Activated CD8-positive, alpha-beta T cell treated with anti-CD3 and anti-CD28 coated beads for 36 hours (primary cell): ENCODE measurements around the gene USH1G. TPM values are rescaled to one million over a fixed set of nuclear protein-coding genes. Genes with fewer than 3 reads are reported as not detected.

Experiments
- ATAC-seq: fragments of 200-7000 bp; cut with Tn5 transposase; one replicate; pipeline ENCODE4 v1.10.0; 2021; ENCODE audit warnings: mild to moderate bottlenecking, moderate library complexity
- CTCF ChIA-PET: fragments of 350-600 bp; sonication (Branson Sonifier 250); formaldehyde crosslinking; loops from one replicate; lab custom pipeline; 2021; ENCODE audit warnings: antibody characterized with exemption; lab: Charles Lee
- POLR2A ChIA-PET: fragments of 350-600 bp; sonication (Branson Sonifier 250); formaldehyde crosslinking; loops from one replicate; lab custom pipeline; 2021; ENCODE audit warnings: antibody characterized with exemption; lab: Charles Lee
- DNase-seq: peaks from one replicate; pipeline ENCODE4 v3.0.0-alpha.2; 2020
- H3K27ac Mint-ChIP-seq: one replicate; pipeline ENCODE4 v1.8.0; 2021; ENCODE audit warnings: mild to moderate bottlenecking, mixed read lengths
- H3K27me3 Mint-ChIP-seq: one replicate; pipeline ENCODE4 v1.8.0; 2021; ENCODE audit warnings: mixed read lengths
- H3K36me3 Mint-ChIP-seq: one replicate; pipeline ENCODE4 v1.8.0; 2021; ENCODE audit warnings: low read depth, mixed read lengths
- H3K4me1 Mint-ChIP-seq: one replicate; pipeline ENCODE4 v1.8.0; 2021; ENCODE audit warnings: low read depth, mixed read lengths
- H3K4me3 Mint-ChIP-seq: one replicate; pipeline ENCODE4 v1.8.0; 2021; ENCODE audit warnings: mild to moderate bottlenecking, moderate library complexity, mixed read lengths
- H3K9me3 Mint-ChIP-seq: one replicate; pipeline ENCODE4 v1.8.0; 2021; ENCODE audit warnings: mixed read lengths
- CTCF ChIP-seq: fragments of 200-600 bp; IDR thresholded peaks from one replicate; pipeline ENCODE4 v1.8.0; 2022; ENCODE audit warnings: antibody characterized with exemption, mild to moderate bottlenecking
- intact Hi-C: fragments of 100-400 bp; cut with micrococcal nuclease; formaldehyde crosslinking; loops from one replicate; pipeline ENCODE4 v1.10.0; 2022
- total RNA-seq, 2 experiments: library from RNA; stranded (reverse); gene quantifications; one replicate each; pipeline ENCODE4 v1.2.3, GENCODE V29; 2021

Gene USH1G
- total RNA-seq, 2 experiments from 2014 or later = not detected

- peak; percentile 76 for DNase-seq
- Mint-ChIP-seq H3K27me3 (peaks cover 39% of the 10 kb centered on the region), H3K9me3 (no peaks in the 10 kb centered on the region), H3K36me3 (no peaks in the 10 kb centered on the region), H3K4me1 (peaks cover 10% of the 10 kb centered on the region), H3K4me3 (no peak overlapping the region), H3K27ac (no peak overlapping the region)
- intact Hi-C loops = loop anchor here (5.0 kb wide), 1 partner anchor 34 kb away; no protein-coding TSS in a partner anchor
- peak; percentile 77 for ATAC-seq
- POLR2A ChIA-PET = interaction anchor here (0.8 to 1.5 kb wide), 3 partner anchors 10 to 51 kb away, joined by 3 to 4 read pairs (median 3); partner anchors contain the start of gene FDXR
- TF ChIP-seq CTCF = peak; percentile 99
- CTCF ChIA-PET = interaction anchor here (0.7 to 9.3 kb wide), 16 partner anchors 10 to 279 kb away, joined by 3 to 73 read pairs (median 4); partner anchors contain the start of genes FADS6 and MRPL58
Measured at GRCh38 chr17:74923538-74924249, 639 bp upstream of the USH1G start.

DNA sequence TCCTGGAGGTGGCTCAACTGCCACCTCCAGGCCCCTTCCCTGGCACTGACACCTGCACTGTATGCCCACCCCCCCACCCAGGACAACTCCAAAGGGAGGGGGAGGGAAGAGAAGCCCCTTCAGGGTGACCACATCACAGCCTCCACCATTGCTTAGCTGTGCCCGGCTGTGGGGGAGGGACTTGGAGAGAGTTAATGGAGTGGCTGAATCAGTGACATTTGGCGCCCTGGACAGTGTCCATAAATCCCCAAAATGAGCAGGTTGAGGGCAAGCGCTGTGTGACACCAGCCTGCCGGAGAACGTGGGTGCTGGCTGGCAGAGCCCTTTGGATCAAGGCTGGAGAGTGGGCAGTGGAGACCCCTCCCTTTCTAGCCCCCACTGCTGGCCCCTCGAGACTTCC is 883 bp downstream of the USH1G start:
- no peak overlapping the region for H3K4me3 Mint-ChIP-seq
- intact Hi-C loops = loop anchor here (5.0 kb wide), 1 partner anchor 35 kb away; no protein-coding TSS in a partner anchor
- H3K36me3 Mint-ChIP-seq = no peaks in the 10 kb centered on the region
- TF ChIP-seq CTCF = no peak
- ChIA-PET CTCF (interaction anchor here (1.9 to 9.3 kb wide), 5 partner anchors 8 to 90 kb away, joined by 6 to 73 read pairs (median 13); partner anchors contain the start of gene MRPL58), POLR2A (no interaction called here)
- H3K9me3 Mint-ChIP-seq = no peaks in the 10 kb centered on the region
- no peak overlapping the region for H3K27ac Mint-ChIP-seq
- H3K27me3 Mint-ChIP-seq = peaks cover 42% of the 10 kb centered on the region
- no peak for DNase-seq
- ATAC-seq = no peak
- H3K4me1 Mint-ChIP-seq = peaks cover 10% of the 10 kb centered on the region

DNA sequence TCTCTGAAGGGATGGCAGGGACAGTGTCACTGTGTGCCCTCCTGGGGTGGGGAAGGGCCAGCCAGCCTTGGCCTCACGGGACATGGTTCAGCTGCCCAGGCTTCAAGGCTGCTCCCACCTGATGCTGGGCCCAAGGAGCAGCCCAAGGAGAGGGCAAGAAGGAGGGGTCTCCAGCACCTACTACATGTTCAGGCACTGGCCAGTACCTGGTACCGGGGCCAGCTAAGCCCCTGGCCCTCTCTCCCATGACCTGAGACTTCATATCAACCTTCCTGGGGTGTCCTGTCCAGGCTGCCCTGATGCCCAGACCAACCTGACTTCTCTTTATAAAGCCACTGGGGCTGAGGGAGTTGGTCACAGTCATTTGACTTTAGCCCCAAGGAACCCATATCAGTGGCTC is 1.3 kb downstream of the USH1G start:
- Mint-ChIP-seq H3K36me3 (no peaks in the 10 kb centered on the region), H3K27ac (no peak overlapping the region), H3K4me1 (peaks cover 10% of the 10 kb centered on the region), H3K9me3 (no peaks in the 10 kb centered on the region), H3K27me3 (peaks cover 40% of the 10 kb centered on the region), H3K4me3 (no peak overlapping the region)
- DNase-seq = no peak
- CTCF ChIA-PET = interaction anchor here (6.7 to 9.3 kb wide), 2 partner anchors 36 to 40 kb away, joined by 50 to 73 read pairs; no protein-coding TSS in a partner anchor
- POLR2A ChIA-PET = no interaction called here
- no peak for ATAC-seq
- intact Hi-C loops = loop anchor here (5.0 kb wide), 1 partner anchor 36 kb away; no protein-coding TSS in a partner anchor
- no peak for TF ChIP-seq CTCF

GRCh38 chr17:74921026-74921681 is 1.9 kb downstream of the USH1G start:
- DNase-seq = no peak
- H3K4me1 Mint-ChIP-seq = peaks cover 10% of the 10 kb centered on the region
- no peaks in the 10 kb centered on the region for H3K9me3 Mint-ChIP-seq
- H3K27ac Mint-ChIP-seq = no peak overlapping the region
- intact Hi-C loops = loop anchor here (5.0 kb wide), 1 partner anchor 36 kb away; no protein-coding TSS in a partner anchor
- TF ChIP-seq CTCF = no peak
- no peak for ATAC-seq
- H3K4me3 Mint-ChIP-seq = no peak overlapping the region
- no peaks in the 10 kb centered on the region for H3K36me3 Mint-ChIP-seq
- H3K27me3 Mint-ChIP-seq = peaks cover 41% of the 10 kb centered on the region
- ChIA-PET CTCF (interaction anchor here (6.7 to 9.3 kb wide), 2 partner anchors 37 to 40 kb away, joined by 50 to 73 read pairs; no protein-coding TSS in a partner anchor), POLR2A (no interaction called here)
